OCI-LY7 (cell line): ENCODE measurements around the gene FDXR. TPM values are rescaled to one million over a fixed set of nuclear protein-coding genes. Genes with fewer than 3 reads are reported as not detected.

Experiments
- BruUV-seq: library from RNA; stranded (reverse); fragments of 400-500 nt; replicated peaks from 2 replicates; lab custom pipeline; 2021; lab: Mats Ljungman, UMichigan
- CTCF ChIA-PET: fragments of 300-600 bp; sonication (Branson Sonifier 250); formaldehyde crosslinking; loops from one replicate; lab custom pipeline; 2022; ENCODE audit warnings: antibody characterized with exemption; ENCODE audit not compliant: unreplicated experiment; lab: Charles Lee
- POLR2A ChIA-PET: fragments of 300-600 bp; sonication (Branson Sonifier 250); formaldehyde crosslinking; loops from one replicate; lab custom pipeline; 2022; ENCODE audit warnings: antibody characterized with exemption; lab: Charles Lee
- DNase-seq: peaks from one replicate; pipeline ENCODE4 v3.0.0-alpha.2; 2015; ENCODE audit warnings: low spot score
- H2AFZ ChIP-seq: fragments of 200-600 bp; sonication (generic), shearing (Covaris generic); 2 replicates; pipeline ENCODE4 v1.6.1; 2014; ENCODE audit warnings: mild to moderate bottlenecking, antibody characterized with exemption, low read length, moderate library complexity
- H3K27ac ChIP-seq: fragments of 200-600 bp; sonication (generic); 2 replicates; pipeline ENCODE4 v1.5.1; 2014; ENCODE audit warnings: mixed run types, low read depth, mild to moderate bottlenecking, moderate library complexity, low read length, inconsistent platforms; ENCODE audit not compliant: poor library complexity, severe bottlenecking
- H3K36me3 ChIP-seq: fragments of 200-600 bp; sonication (generic); 2 replicates; pipeline ENCODE4 v1.6.1; 2014; ENCODE audit warnings: mild to moderate bottlenecking, antibody characterized with exemption, low read length, moderate library complexity, mixed read lengths; ENCODE audit not compliant: insufficient read depth
- H3K4me1 ChIP-seq: fragments of 200-600 bp; sonication (generic); 2 replicates; pipeline ENCODE4 v1.5.1; 2014; ENCODE audit warnings: mild to moderate bottlenecking, low read length; ENCODE audit not compliant: insufficient read depth, poor library complexity, severe bottlenecking
- H3K4me2 ChIP-seq: fragments of 200-600 bp; sonication (generic); 2 replicates; pipeline ENCODE4 v1.6.1; 2014; ENCODE audit warnings: mild to moderate bottlenecking, low read length
- H3K4me3 ChIP-seq: fragments of 200-600 bp; sonication (generic); 2 replicates; pipeline ENCODE4 v1.5.1; 2014; ENCODE audit warnings: mild to moderate bottlenecking, low read depth, low read length; ENCODE audit not compliant: poor library complexity, severe bottlenecking
- H3K79me2 ChIP-seq: fragments of 200-600 bp; sonication (generic); 2 replicates; pipeline ENCODE4 v1.6.1; 2016; ENCODE audit warnings: low read depth, mild to moderate bottlenecking, low read length, moderate library complexity, mixed read lengths; ENCODE audit not compliant: insufficient read depth
- H3K9me2 ChIP-seq: fragments of 200-600 bp; sonication (generic); 2 replicates; pipeline ENCODE4 v1.6.1; 2016; ENCODE audit warnings: mild to moderate bottlenecking, low read length, mixed read lengths; ENCODE audit not compliant: insufficient read depth
- H3K9me3 ChIP-seq: fragments of 200-600 bp; sonication (generic); 2 replicates; pipeline ENCODE4 v1.6.1; 2014; ENCODE audit warnings: mild to moderate bottlenecking, mixed run types, low read length, mixed read lengths
- H4K20me1 ChIP-seq: fragments of 200-600 bp; sonication (generic); 2 replicates; pipeline ENCODE4 v1.6.1; 2014; ENCODE audit warnings: mild to moderate bottlenecking, antibody characterized with exemption, low read length, moderate library complexity, mixed read lengths; ENCODE audit not compliant: insufficient read depth
- CTCF ChIP-seq: fragments of 200-600 bp; sonication (generic); conservative IDR thresholded peaks from 2 replicates; pipeline ENCODE4 v1.5.1; 2014; ENCODE audit warnings: mild to moderate bottlenecking, antibody characterized with exemption, low read length, moderate library complexity, mixed read lengths
- EZH2phosphoT487 ChIP-seq: fragments of 200-600 bp; sonication (generic); IDR thresholded peaks from 2 replicates; pipeline ENCODE4 v1.6.1; 2018; ENCODE audit warnings: low read depth, borderline replicate concordance, mild to moderate bottlenecking, mixed run types, antibody characterized with exemption, low read length, moderate library complexity, mixed read lengths
- intact Hi-C: fragments of 100-400 bp; cut with micrococcal nuclease; formaldehyde crosslinking; loops from one replicate; pipeline ENCODE4 v1.10.0; 2022; ENCODE audit not compliant: unreplicated experiment
- total RNA-seq, 2 experiments: library from RNA; depleted of rRNA in 1 of 2; stranded (reverse); fragments of >200 nt in 1 of 2; shearing (Covaris generic) in 1 of 2; gene quantifications; 2 replicates each; pipeline ENCODE4 v1.2.3, GENCODE V29; 2014 to 2022

The FDXR gene
- total RNA-seq, 2 experiments from 2014 or later: 12.2 to 18.3 TPM

- Histone ChIP-seq H3K4me2 (no peak overlapping the region), H3K4me3 (no peak overlapping the region), H3K79me2 (no peaks in the 10 kb centered on the region), H3K27ac (no peak overlapping the region), H3K9me3 (no peaks in the 10 kb centered on the region), H2AFZ (no peak overlapping the region), H3K4me1 (peaks cover 11% of the 10 kb centered on the region), H3K9me2 (no peaks in the 10 kb centered on the region), H3K36me3 (no peaks in the 10 kb centered on the region), H4K20me1 (no peaks in the 10 kb centered on the region)
- POLR2A ChIA-PET: interaction anchor here (1.4 kb wide), 1 partner anchor 18 kb away, joined by 5 read pairs; the partner anchor contains the start of gene FDXR
- DNase-seq: no peak
- no peak for TF ChIP-seq EZH2phosphoT487
- no peak for TF ChIP-seq CTCF
- intact Hi-C loops: no loop called here
- CTCF ChIA-PET: no interaction called here
- no TSS peak for BruUV-seq
These were observed 18.0 kb downstream of the FDXR start for GRCh38 chr17:74854792-74855191.

GRCh38 chr17:74853669-74854068, 19.1 kb downstream of the FDXR start:
- Histone ChIP-seq H3K4me2 (no peak overlapping the region; the same call in 1 of the 2 replicates), H2AFZ (no peak overlapping the region), H3K4me3 (no peak overlapping the region), H3K36me3 (no peaks in the 10 kb centered on the region), H3K9me3 (no peaks in the 10 kb centered on the region), H3K4me1 (peaks cover 11% of the 10 kb centered on the region), H3K27ac (no peak overlapping the region), H3K9me2 (no peaks in the 10 kb centered on the region), H4K20me1 (no peaks in the 10 kb centered on the region), H3K79me2 (no peaks in the 10 kb centered on the region)
- DNase-seq: no peak
- no TSS peak for BruUV-seq
- TF ChIP-seq EZH2phosphoT487: no peak
- TF ChIP-seq CTCF: no peak
- ChIA-PET POLR2A (interaction anchor here (0.6 kb wide), 1 partner anchor 157 kb away, joined by 3 read pairs; no protein-coding TSS in a partner anchor), CTCF (no interaction called here)
- intact Hi-C loops: no loop called here

GRCh38 chr17:74853048-74853397, 19.8 kb downstream of the FDXR start:
- CTCF ChIA-PET: no interaction called here
- no peaks in the 10 kb centered on the region for H3K9me3 ChIP-seq

More at GRCh38 chr17:74853048-74853397, 19.8 kb downstream of the FDXR start:
- no peaks in the 10 kb centered on the region for H3K79me2 ChIP-seq
- H3K4me1 ChIP-seq: peaks cover 11% of the 10 kb centered on the region
- no peaks in the 10 kb centered on the region for H3K36me3 ChIP-seq
- no peaks in the 10 kb centered on the region for H3K9me2 ChIP-seq
- peak overlapping the region; percentile 76; the same call in 1 of the 2 replicates for H2AFZ ChIP-seq
- intact Hi-C loops: no loop called here
- TF ChIP-seq CTCF (no peak), EZH2phosphoT487 (no peak)
- no peak overlapping the region for H3K27ac ChIP-seq
- H3K4me3 ChIP-seq: peak overlapping the region; percentile 65
- DNase-seq: no peak
- peak overlapping the region; percentile 75 for H3K4me2 ChIP-seq
- no TSS peak for BruUV-seq
- POLR2A ChIA-PET: interaction anchor here (0.5 to 1.4 kb wide), 6 partner anchors 13 to 57 kb away, joined by 3 to 4 read pairs (median 3); partner anchors contain the start of gene FDXR
- H4K20me1 ChIP-seq: no peaks in the 10 kb centered on the region
